ENCODE data around the gene RNF19B. TPM values are rescaled to one million over a fixed set of nuclear protein-coding genes. Genes with fewer than 3 reads are reported as not detected.
"Not testable (repeated sequence)": the region's sequence is repeated elsewhere in the genome, so short reads cannot be mapped to it uniquely, and the experiment has no call there.

Gene RNF19B
- total RNA-seq, 1 donor from 2014 or later = 34.3 TPM

DNA sequence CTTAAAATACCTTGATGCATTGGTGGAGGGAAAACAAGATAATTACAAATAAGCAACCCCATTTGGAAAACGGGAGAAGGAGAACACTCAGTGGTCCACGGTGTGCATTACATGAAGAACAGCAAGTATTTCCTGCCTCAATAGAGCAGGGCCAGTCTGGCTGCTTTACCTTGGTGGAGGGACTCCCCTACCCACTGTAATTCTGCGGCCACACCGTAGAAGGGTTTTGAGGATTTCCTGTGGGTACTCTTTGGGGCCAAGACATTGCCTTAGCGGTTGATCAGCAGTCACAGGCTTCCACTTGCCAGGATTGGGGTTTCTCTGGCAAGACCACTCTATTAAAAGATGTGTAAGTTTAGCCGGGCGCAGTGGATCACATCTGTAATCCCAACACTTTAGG lies 47.1 kb downstream of the RNF19B start:
- H3K27me3 ChIP-seq = peaks cover 3% of the 10 kb centered on the region
- intact Hi-C loops (cut with DNase I) = no loop called here
- TF ChIP-seq CTCF (IDR thresholded peaks at IDR 0.05) = no peak
- H3K36me3 ChIP-seq = no peaks in the 10 kb centered on the region
- H3K9me3 ChIP-seq = no peaks in the 10 kb centered on the region
- no peak for ATAC-seq
- H3K27ac ChIP-seq = no peak overlapping the region
- DNase-seq = no peak
- no peak overlapping the region for H3K4me3 ChIP-seq
- H3K4me1 ChIP-seq = no peaks in the 10 kb centered on the region

DNA sequence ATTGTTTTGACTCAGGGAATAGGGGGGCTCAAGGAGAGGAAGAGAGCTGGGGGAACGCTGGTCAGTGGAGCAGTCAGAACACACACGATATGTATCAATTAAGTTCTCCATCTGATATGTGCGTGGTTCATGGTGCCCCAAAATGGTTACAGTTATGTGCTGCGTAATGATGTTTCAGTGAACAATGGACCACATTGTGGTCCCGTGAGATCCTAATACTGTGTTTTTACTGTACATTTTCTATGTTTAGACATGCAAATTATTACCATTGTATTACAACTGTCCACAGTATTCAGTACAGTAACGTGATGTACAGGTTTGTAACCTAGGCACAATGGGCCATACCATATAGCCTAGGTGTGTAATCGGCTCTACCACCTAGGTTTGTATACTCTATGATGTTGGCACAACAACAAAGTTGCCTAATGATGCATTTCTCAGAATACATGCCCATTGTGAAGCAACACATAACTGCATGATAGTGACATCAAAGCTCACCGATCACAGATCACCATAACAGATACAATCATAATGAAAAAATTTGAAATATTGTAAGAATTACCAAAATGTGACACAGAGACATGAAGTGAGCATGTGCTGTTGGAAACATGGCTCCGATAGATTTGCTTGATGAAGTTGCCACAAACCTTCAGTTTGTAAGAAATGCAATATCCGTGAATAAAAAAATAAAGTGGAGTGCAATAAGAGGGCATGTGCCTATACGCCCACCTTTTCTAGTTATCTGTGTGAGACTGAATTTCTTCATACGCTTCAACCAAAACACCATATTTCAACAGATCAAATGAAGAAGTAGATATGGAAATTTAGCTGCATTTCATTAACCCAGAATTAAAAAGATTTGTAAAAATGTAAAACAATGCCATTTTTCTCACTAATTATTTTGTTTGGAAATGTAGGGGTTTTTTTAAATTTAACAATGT lies 48.6 kb downstream of the RNF19B start:
- H3K4me3 ChIP-seq = no peak overlapping the region
- no peaks in the 10 kb centered on the region for H3K36me3 ChIP-seq
- no peak for TF ChIP-seq CTCF (IDR thresholded peaks at IDR 0.05)
- no peak overlapping the region for H3K27ac ChIP-seq
- no peak for DNase-seq
- no peaks in the 10 kb centered on the region for H3K9me3 ChIP-seq
- H3K4me1 ChIP-seq = no peaks in the 10 kb centered on the region
- intact Hi-C loops (cut with DNase I) = no loop called here
- ATAC-seq = no peak
- peaks cover 2% of the 10 kb centered on the region for H3K27me3 ChIP-seq

- H3K4me3 ChIP-seq = no peak overlapping the region
- ATAC-seq = no peak
- no peak overlapping the region for H3K27ac ChIP-seq
- intact Hi-C loops (cut with DNase I) = no loop called here
- no peaks in the 10 kb centered on the region for H3K4me1 ChIP-seq
- TF ChIP-seq CTCF (IDR thresholded peaks at IDR 0.05) = no peak
- no peak for DNase-seq
- no peaks in the 10 kb centered on the region for H3K27me3 ChIP-seq
- no peaks in the 10 kb centered on the region for H3K9me3 ChIP-seq
- H3K36me3 ChIP-seq = no peaks in the 10 kb centered on the region
These were observed 54.3 kb downstream of the RNF19B start for GRCh38 chr1:32910319-32910718.

DNA sequence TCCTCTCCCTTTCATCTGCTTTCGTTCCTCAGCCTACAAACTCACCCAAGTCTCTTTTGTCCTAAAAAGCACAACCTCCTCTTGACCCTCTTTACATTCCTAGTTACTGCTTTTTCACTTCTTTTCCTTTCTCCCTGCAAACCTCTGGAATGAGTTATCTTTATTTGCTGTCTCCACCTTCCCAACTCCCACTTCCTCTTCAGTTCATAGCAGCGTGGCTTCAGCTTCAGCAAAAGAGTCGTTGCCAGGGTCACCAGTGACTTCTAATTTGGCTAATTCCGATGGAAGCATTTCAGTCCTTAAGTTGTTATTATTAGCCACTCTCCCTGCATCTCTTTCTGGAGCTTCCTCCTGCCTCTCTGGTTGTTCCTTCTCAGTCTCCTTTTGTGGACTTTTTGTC lies 57.2 kb downstream of the RNF19B start:
- no peak for TF ChIP-seq CTCF (IDR thresholded peaks at IDR 0.05)
- intact Hi-C loops (cut with DNase I) = no loop called here
- Histone ChIP-seq H3K27ac (no peak overlapping the region), H3K4me3 (no peak overlapping the region), H3K27me3 (no peaks in the 10 kb centered on the region), H3K36me3 (no peaks in the 10 kb centered on the region), H3K4me1 (no peaks in the 10 kb centered on the region), H3K9me3 (no peaks in the 10 kb centered on the region)
- DNase-seq (no peak), ATAC-seq (no peak)

DNA sequence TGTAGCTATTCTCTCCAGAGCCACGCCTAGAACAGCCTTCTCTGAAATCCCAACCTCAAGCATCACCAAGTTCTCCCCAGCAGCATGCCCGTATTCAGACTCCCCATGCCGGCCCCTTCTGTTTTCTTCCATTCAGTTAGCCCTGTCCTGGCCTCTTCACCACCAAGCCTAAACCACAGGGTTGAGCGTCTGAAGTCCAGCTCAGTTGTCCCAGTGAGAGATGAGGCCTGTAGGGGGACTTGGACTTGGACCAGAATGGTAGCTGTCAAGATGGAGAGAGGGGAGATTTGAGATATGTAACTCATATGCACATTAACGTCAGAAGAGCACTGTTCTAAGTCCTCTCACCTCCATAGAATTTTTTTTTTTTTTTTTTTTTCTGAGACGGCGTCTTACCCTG lies 58.0 kb downstream of the RNF19B start:
- Histone ChIP-seq H3K4me3 (no peak overlapping the region), H3K4me1 (no peaks in the 10 kb centered on the region), H3K9me3 (no peaks in the 10 kb centered on the region), H3K27me3 (no peaks in the 10 kb centered on the region), H3K36me3 (no peaks in the 10 kb centered on the region), H3K27ac (no peak overlapping the region)
- ATAC-seq = no peak
- intact Hi-C loops (cut with DNase I) = no loop called here
- peak; percentile 31 for DNase-seq
- TF ChIP-seq CTCF (IDR thresholded peaks at IDR 0.05) = no peak

GRCh38 chr1:32905588-32905987 lies 59.0 kb downstream of the RNF19B start:
- H3K4me1 ChIP-seq; H3K27me3 ChIP-seq; intact Hi-C loops (cut with DNase I); H3K9me3 ChIP-seq; H3K36me3 ChIP-seq; H3K27ac ChIP-seq; DNase-seq; H3K4me3 ChIP-seq; ATAC-seq: not testable (repeated sequence)

Measured in upper lobe of right lung (tissue), 1 donor.